SJSA1 (cell line): ENCODE data around the gene PTPRM. TPM values are rescaled to one million over a fixed set of nuclear protein-coding genes. Genes with fewer than 3 reads are reported as not detected.

ENCODE experiments used
- DNase-seq, 2 experiments: peaks; one replicate each; pipeline ENCODE4 v3.0.0-alpha.2; 2015 to 2020; ENCODE audit warnings: low spot score in 2 of 2, low read depth in 1 of 2
- H3K27ac ChIP-seq: fragments of 250-450 bp; sonication (Bioruptor Pico); 2 replicates; pipeline ENCODE4 v1.5.1; 2020; ENCODE audit warnings: mild to moderate bottlenecking, moderate library complexity
- H3K27me3 ChIP-seq: fragments of 250-450 bp; sonication (Bioruptor Pico); replicated peaks from 2 replicates; pipeline ENCODE4 v1.5.1; 2020; ENCODE audit warnings: mild to moderate bottlenecking, moderate library complexity
- H3K36me3 ChIP-seq: fragments of 250-450 bp; sonication (Bioruptor Pico); 2 replicates; pipeline ENCODE4 v1.5.1; 2020; ENCODE audit warnings: mild to moderate bottlenecking
- H3K4me1 ChIP-seq: fragments of 250-450 bp; sonication (Bioruptor Pico); replicated peaks from 2 replicates; pipeline ENCODE4 v1.6.1; 2021; ENCODE audit warnings: mild to moderate bottlenecking
- H3K4me3 ChIP-seq: fragments of 250-450 bp; sonication (Bioruptor Pico); 2 replicates; pipeline ENCODE4 v1.5.1; 2020; ENCODE audit warnings: mild to moderate bottlenecking
- H3K9me3 ChIP-seq: fragments of 250-450 bp; sonication (Bioruptor Pico); replicated peaks from 2 replicates; pipeline ENCODE4 v1.5.1; 2020; ENCODE audit warnings: mild to moderate bottlenecking
- total RNA-seq: library from RNA; depleted of rRNA; stranded (reverse); fragments of >200 nt; shearing (Covaris generic); gene quantifications from 2 replicates; pipeline ENCODE4 v1.2.3, GENCODE V29; 2014

Gene PTPRM
- total RNA-seq, 1 experiment from 2014 or later, result 68.3 TPM

DNA sequence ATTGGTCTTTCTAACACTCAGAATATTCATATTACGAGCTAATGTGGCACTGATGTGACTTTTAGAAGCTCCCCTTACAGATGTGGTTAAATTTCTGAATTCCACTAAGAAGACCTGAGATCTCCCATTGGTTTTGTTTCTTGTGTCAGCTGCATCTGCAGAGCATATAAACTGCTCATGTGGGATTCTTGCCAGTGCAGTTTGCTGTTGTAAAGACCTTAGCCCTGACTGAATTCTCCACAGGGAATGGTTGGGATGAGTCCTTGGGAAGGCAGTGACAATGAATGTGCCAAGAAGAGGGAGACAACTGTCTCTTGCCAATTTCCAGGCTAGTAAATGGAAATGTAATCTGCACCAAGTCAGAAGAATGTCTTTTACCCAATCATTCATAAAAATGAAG lies 94.1 kb downstream of the PTPRM start:
- H3K27me3 ChIP-seq, result no peaks in the 10 kb centered on the region
- no peak overlapping the region for H3K27ac ChIP-seq
- H3K4me3 ChIP-seq, result no peak overlapping the region
- no peaks in the 10 kb centered on the region for H3K9me3 ChIP-seq
- no peak for DNase-seq
- H3K4me1 ChIP-seq, result peaks cover 7% of the 10 kb centered on the region; the same call in 1 of the 2 replicates
- H3K36me3 ChIP-seq, result no peaks in the 10 kb centered on the region

- H3K27me3 ChIP-seq, result no peaks in the 10 kb centered on the region
- H3K9me3 ChIP-seq, result no peaks in the 10 kb centered on the region
- no peaks in the 10 kb centered on the region; the same call in 1 of the 2 replicates for H3K4me1 ChIP-seq
- DNase-seq, result no peak
- H3K36me3 ChIP-seq, result no peaks in the 10 kb centered on the region
- H3K4me3 ChIP-seq, result no peak overlapping the region
- no peak overlapping the region for H3K27ac ChIP-seq
These were observed 95.8 kb downstream of the PTPRM start for GRCh38 chr18:7662866-7663265.

- no peaks in the 10 kb centered on the region for H3K4me1 ChIP-seq
- no peak for DNase-seq
- H3K9me3 ChIP-seq, result no peaks in the 10 kb centered on the region
These were observed 96.5 kb downstream of the PTPRM start for GRCh38 chr18:7663366-7664312.

DNA sequence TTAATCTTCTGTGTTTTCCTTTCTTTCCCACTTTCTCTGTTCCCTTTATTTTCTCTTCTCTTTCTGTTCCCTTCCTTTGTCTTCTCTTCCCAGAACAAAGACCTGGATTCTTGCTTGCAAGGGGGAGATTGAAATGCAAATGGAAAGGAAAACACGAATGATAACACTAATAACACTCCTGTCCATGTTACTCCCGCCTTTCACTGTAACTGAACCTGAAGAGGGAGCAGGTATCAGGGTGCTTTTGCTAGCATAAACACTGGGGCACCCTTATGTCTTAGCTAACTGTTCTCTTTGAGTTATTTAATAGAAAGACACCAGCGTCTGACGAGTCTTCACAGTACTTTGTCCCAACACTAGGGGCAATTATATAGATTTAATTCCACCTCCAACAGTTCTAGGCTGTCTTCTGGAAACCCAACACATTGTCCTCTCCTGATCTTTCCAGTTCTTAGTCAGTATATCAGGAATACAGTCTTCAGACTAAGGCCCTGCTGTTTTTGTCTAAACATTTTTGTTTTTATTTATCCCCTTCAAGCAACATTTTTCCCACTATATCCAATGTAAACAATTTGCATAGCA lies 99.2 kb downstream of the PTPRM start:
- Histone ChIP-seq H3K4me1 (no peaks in the 10 kb centered on the region), H3K4me3 (no peak overlapping the region), H3K27ac (no peak overlapping the region), H3K36me3 (no peaks in the 10 kb centered on the region), H3K27me3 (no peaks in the 10 kb centered on the region), H3K9me3 (no peaks in the 10 kb centered on the region)
- DNase-seq, result no peak

More at GRCh38 chr18:7663366-7664312, 96.5 kb downstream of the PTPRM start:
- Histone ChIP-seq H3K27ac (no peak overlapping the region), H3K36me3 (no peaks in the 10 kb centered on the region), H3K4me3 (no peak overlapping the region), H3K27me3 (no peaks in the 10 kb centered on the region)

GRCh38 chr18:7668392-7668791 lies 101.3 kb downstream of the PTPRM start:
- H3K4me3 ChIP-seq, result no peak overlapping the region
- H3K9me3 ChIP-seq, result no peaks in the 10 kb centered on the region
- no peak overlapping the region for H3K27ac ChIP-seq
- no peaks in the 10 kb centered on the region for H3K27me3 ChIP-seq
- no peaks in the 10 kb centered on the region for H3K4me1 ChIP-seq
- DNase-seq, result no peak
- no peaks in the 10 kb centered on the region for H3K36me3 ChIP-seq

DNA sequence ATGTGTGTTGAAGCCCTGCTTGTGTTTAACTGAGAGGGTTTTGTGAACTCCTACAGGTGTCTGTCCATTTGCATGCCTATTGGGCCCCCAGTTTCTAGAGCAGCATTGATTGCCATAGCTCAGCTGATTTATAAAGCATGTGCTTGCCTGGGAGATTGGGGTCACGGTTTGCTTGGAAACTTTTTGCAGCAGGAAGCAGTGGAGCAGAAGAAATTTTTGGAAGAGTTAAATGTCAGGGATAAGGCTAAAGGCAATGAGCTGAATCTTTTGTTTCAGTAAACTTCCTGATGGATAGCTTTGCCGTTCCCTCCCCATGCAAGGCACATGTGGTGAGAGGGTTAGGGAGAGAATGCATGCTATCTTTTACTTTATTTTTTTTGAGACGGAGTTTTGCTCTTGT lies 102.2 kb downstream of the PTPRM start:
- H3K4me1 ChIP-seq, result no peaks in the 10 kb centered on the region
- H3K27me3 ChIP-seq, result no peaks in the 10 kb centered on the region
- H3K27ac ChIP-seq, result no peak overlapping the region
- H3K4me3 ChIP-seq, result no peak overlapping the region
- no peaks in the 10 kb centered on the region for H3K36me3 ChIP-seq
- no peak for DNase-seq
- H3K9me3 ChIP-seq, result no peaks in the 10 kb centered on the region

GRCh38 chr18:7671105-7671504 lies 104.0 kb downstream of the PTPRM start:
- Histone ChIP-seq H3K4me1 (no peaks in the 10 kb centered on the region), H3K27ac (no peak overlapping the region), H3K27me3 (no peaks in the 10 kb centered on the region), H3K9me3 (no peaks in the 10 kb centered on the region), H3K4me3 (no peak overlapping the region), H3K36me3 (no peaks in the 10 kb centered on the region)
- DNase-seq, result no peak

GRCh38 chr18:7676253-7676873 lies 109.2 kb downstream of the PTPRM start:
- no peaks in the 10 kb centered on the region for H3K4me1 ChIP-seq
- H3K9me3 ChIP-seq, result no peaks in the 10 kb centered on the region
- no peak for DNase-seq
- no peak overlapping the region for H3K27ac ChIP-seq
- no peak overlapping the region for H3K4me3 ChIP-seq
- no peaks in the 10 kb centered on the region; the same call in 1 of the 2 replicates for H3K36me3 ChIP-seq
- no peaks in the 10 kb centered on the region for H3K27me3 ChIP-seq

GRCh38 chr18:7677001-7677400 lies 109.9 kb downstream of the PTPRM start:
- no peak for DNase-seq

GRCh38 chr18:7677424-7677823 lies 110.3 kb downstream of the PTPRM start:
- Histone ChIP-seq H3K4me3 (no peak overlapping the region), H3K9me3 (no peaks in the 10 kb centered on the region), H3K27me3 (no peaks in the 10 kb centered on the region), H3K36me3 (no peaks in the 10 kb centered on the region; the same call in 1 of the 2 replicates), H3K27ac (no peak overlapping the region), H3K4me1 (no peaks in the 10 kb centered on the region)
- no peak for DNase-seq

More at GRCh38 chr18:7677001-7677400, 109.9 kb downstream of the PTPRM start:
- Histone ChIP-seq H3K4me1 (no peaks in the 10 kb centered on the region), H3K4me3 (no peak overlapping the region), H3K27ac (no peak overlapping the region), H3K9me3 (no peaks in the 10 kb centered on the region), H3K27me3 (no peaks in the 10 kb centered on the region), H3K36me3 (no peaks in the 10 kb centered on the region; the same call in 1 of the 2 replicates)

DNA sequence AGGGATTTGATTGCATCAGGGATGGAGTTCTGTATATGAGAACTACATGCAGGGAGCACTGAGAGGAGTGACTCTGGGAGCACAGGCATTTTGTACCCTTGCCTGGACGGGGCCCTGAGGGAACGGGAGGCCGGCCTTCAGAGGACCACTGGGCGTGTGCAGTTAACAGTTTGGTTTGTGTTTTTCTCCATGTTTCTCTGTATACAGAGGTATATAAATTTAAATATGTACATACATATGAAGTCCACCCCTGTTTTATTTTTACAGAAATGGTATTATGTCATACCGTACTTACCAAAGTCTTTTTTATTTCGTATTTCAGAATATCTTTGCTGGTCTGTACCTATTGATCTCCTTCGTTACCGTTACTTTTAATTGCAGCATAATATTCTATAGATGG lies 111.3 kb downstream of the PTPRM start:
- no peaks in the 10 kb centered on the region for H3K9me3 ChIP-seq
- H3K36me3 ChIP-seq, result no peaks in the 10 kb centered on the region; the same call in 1 of the 2 replicates
- no peak overlapping the region for H3K4me3 ChIP-seq
- no peaks in the 10 kb centered on the region for H3K4me1 ChIP-seq
- H3K27ac ChIP-seq, result no peak overlapping the region
- H3K27me3 ChIP-seq, result no peaks in the 10 kb centered on the region
- DNase-seq, result no peak

GRCh38 chr18:7678801-7679200 lies 111.7 kb downstream of the PTPRM start:
- H3K4me3 ChIP-seq, result no peak overlapping the region
- no peaks in the 10 kb centered on the region; the same call in 1 of the 2 replicates for H3K36me3 ChIP-seq
- no peak overlapping the region for H3K27ac ChIP-seq
- no peaks in the 10 kb centered on the region for H3K4me1 ChIP-seq
- DNase-seq, result no peak
- no peaks in the 10 kb centered on the region for H3K27me3 ChIP-seq
- H3K9me3 ChIP-seq, result no peaks in the 10 kb centered on the region

DNA sequence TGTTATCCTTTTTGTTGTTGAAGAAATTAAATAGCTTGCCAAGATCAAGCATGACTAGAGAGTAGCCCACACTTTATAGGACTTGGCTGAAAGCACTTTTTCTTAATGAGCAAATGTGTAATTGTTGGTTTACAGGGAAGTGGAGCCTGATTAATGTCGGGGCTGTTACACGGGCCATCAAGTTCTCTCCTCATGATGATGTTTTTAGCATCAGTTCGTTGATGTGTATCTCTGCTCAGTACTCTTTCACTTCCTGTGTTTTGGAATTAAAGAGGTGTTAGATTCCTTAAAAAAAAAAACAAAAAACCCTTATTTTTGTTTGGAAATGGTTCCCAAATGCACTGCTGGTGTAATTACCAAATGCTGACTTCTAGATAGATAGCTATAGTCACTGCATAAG lies 114.2 kb downstream of the PTPRM start:
- H3K36me3 ChIP-seq, result no peaks in the 10 kb centered on the region; the same call in 1 of the 2 replicates
- no peaks in the 10 kb centered on the region for H3K9me3 ChIP-seq
- peaks cover 3% of the 10 kb centered on the region; the same call in 1 of the 2 replicates for H3K4me1 ChIP-seq
- no peak overlapping the region for H3K4me3 ChIP-seq
- no peak for DNase-seq
- H3K27me3 ChIP-seq, result no peaks in the 10 kb centered on the region
- H3K27ac ChIP-seq, result no peak overlapping the region

- Histone ChIP-seq H3K4me1 (peaks cover 3% of the 10 kb centered on the region; the same call in 1 of the 2 replicates), H3K36me3 (no peaks in the 10 kb centered on the region), H3K27ac (no peak overlapping the region), H3K4me3 (no peak overlapping the region), H3K9me3 (no peaks in the 10 kb centered on the region), H3K27me3 (no peaks in the 10 kb centered on the region)
- no peak for DNase-seq
These were observed 115.2 kb downstream of the PTPRM start for GRCh38 chr18:7682321-7682720.
